ENCODE measurements around the gene ZC3HAV1L.
"Not testable (repeated sequence)": the region's sequence is repeated elsewhere in the genome, so short reads cannot be mapped to it uniquely, and the experiment has no call there.

ZC3HAV1L gene

DNA sequence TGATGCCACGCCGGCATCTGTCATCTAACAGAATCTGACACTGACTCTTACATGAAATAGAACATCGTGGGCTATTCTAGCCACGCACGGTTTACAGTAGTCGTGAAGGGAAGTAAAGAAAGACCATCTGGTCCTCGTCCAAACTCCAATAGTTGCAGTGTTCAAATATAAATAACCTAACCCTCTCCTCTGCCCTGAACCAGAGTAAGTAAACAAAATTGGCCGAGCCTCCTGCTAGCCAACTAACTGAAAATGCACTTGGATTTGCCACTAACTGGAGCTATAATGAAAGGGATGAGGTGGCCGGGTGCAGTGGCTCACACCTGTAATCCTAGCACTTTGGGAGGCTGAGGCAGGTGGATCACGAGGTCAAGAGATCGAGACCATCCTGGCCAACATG is 29.5 kb upstream of the ZC3HAV1L start:
- Mint-ChIP-seq H3K9me3 (no peaks in the 10 kb centered on the region), H3K4me3 (no peak overlapping the region), H3K4me1 (ENCODE audit: low read depth) (peaks cover 71% of the 10 kb centered on the region), H3K27me3 (ENCODE audit: low read depth) (no peaks in the 10 kb centered on the region), H3K36me3 (ENCODE audit: low read depth) (peaks cover 77% of the 10 kb centered on the region), H3K27ac (peak overlapping the region; percentile 69)

DNA sequence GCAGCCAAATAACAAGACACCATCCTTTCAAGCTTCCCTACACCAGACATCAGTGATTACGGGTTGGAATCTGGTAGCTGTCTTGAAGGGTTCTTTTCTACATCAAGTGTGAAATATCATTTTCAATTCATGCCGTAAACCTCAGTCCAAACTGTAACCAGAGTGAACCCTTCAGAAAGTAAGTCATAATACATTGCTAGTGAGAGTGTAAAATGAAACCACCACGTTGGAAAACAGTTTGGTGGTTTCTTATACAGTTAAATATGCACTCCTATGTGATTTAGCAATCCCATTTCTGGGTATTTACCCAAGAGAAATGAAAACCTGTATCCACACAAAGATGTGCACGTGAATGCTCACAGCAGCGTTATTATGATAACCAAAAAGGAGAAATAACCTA is 25.6 kb upstream of the ZC3HAV1L start:
- peaks cover 59% of the 10 kb centered on the region for H3K36me3 Mint-ChIP-seq (ENCODE audit: low read depth)
- peak overlapping the region; percentile 76 for H3K27ac Mint-ChIP-seq
- no peak overlapping the region for H3K4me3 Mint-ChIP-seq
- H3K4me1 Mint-ChIP-seq (ENCODE audit: low read depth): peaks cover 55% of the 10 kb centered on the region
- no peaks in the 10 kb centered on the region for H3K27me3 Mint-ChIP-seq (ENCODE audit: low read depth)
- no peaks in the 10 kb centered on the region for H3K9me3 Mint-ChIP-seq

DNA sequence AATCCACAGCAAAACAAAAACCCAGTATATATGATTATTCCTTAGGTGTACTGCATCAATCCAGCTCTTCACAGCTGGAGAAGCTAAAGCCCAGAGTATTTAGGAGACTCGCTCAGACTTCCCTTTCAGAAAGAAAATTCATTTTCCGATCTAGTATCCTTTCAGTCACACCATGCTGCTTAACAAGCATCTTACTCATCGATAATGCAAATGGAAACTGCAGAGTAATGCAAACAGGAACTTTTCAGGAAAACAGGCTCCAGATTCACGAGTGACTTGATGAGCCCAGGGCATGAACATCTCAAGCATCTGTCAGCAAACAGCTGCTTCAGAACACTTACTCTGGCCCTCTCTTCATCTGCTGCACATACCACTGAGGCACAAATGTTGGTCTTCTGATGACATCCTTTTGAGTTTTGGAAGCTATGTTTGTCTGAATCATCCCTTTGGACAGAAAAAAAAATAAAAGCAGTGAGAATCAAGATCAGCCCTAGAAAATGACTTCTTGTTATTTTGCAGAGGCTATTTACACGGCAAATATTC is 24.9 kb upstream of the ZC3HAV1L start:
- no peaks in the 10 kb centered on the region for H3K9me3 Mint-ChIP-seq
- peaks cover 58% of the 10 kb centered on the region for H3K36me3 Mint-ChIP-seq (ENCODE audit: low read depth)
- H3K27ac Mint-ChIP-seq: peak overlapping the region; percentile 76
- H3K27me3 Mint-ChIP-seq (ENCODE audit: low read depth): no peaks in the 10 kb centered on the region
- peaks cover 54% of the 10 kb centered on the region for H3K4me1 Mint-ChIP-seq (ENCODE audit: low read depth)
- no peak overlapping the region for H3K4me3 Mint-ChIP-seq

DNA sequence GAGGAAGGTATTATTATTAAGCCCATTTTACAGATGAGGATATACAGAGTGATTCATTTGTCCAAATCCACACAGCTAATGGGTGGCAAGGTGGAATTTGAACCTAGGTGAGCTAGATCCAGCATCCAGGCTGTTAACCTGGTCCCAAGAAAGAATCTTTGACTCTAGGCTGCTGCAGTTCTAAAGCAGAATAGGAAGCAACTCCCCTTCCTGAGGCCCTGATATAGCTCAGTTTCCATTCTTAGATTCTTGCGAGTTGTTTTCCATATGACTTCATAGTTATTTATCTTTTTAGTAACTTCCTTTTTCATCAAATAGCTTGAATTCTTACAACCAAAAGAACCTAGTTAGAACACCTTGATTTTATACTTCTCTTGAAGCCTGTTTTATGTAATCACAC is 24.1 kb upstream of the ZC3HAV1L start:
- Mint-ChIP-seq H3K27me3 (ENCODE audit: low read depth) (no peaks in the 10 kb centered on the region), H3K36me3 (ENCODE audit: low read depth) (peaks cover 53% of the 10 kb centered on the region), H3K4me3 (no peak overlapping the region), H3K4me1 (ENCODE audit: low read depth) (peaks cover 46% of the 10 kb centered on the region), H3K9me3 (no peaks in the 10 kb centered on the region), H3K27ac (peak overlapping the region; percentile 76)

DNA sequence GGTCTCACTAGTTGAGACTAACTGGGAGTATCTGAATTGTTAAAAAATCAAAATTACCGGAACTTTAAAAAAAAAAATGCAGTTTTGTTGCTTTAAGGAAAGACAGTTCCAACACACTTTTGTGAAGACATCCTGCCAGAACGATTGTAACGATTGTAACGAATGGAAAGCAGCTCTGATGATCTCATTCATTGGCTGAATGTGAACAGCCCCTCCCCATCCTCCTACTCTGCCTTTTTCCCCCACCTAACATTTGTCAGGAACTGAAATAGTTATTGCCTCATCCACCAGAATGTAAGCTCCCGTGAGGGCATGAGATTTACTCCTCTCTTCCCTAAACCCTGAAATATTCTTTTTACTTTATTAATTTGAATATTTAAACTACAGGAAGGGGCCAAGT is 23.1 kb upstream of the ZC3HAV1L start:
- no peak overlapping the region for H3K4me3 Mint-ChIP-seq
- H3K9me3 Mint-ChIP-seq: no peaks in the 10 kb centered on the region
- H3K4me1 Mint-ChIP-seq (ENCODE audit: low read depth): peaks cover 40% of the 10 kb centered on the region
- H3K27ac Mint-ChIP-seq: no peak overlapping the region
- no peaks in the 10 kb centered on the region for H3K27me3 Mint-ChIP-seq (ENCODE audit: low read depth)
- peaks cover 50% of the 10 kb centered on the region for H3K36me3 Mint-ChIP-seq (ENCODE audit: low read depth)

DNA sequence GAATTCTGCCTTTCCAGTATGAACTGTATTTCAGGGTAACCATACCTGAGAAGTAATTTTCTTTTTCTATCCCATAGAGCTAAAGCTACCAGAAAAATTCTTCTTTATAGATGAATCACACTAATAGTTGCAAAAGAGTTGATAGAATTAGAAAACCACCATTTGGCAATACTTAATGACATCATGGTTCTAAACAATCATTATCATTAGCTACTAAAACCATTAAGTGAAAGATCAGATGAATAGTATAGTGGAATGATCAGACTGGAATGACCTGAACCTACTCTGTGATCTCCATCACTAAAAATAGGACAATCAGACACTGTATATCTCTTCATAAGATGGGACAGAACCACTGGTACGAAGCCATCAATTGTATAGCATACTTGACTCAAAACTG is 19.8 kb upstream of the ZC3HAV1L start:
- no peak overlapping the region for H3K4me3 Mint-ChIP-seq
- H3K27ac Mint-ChIP-seq: peak overlapping the region; percentile 39
- no peaks in the 10 kb centered on the region for H3K9me3 Mint-ChIP-seq
- H3K36me3 Mint-ChIP-seq (ENCODE audit: low read depth): peaks cover 42% of the 10 kb centered on the region
- peaks cover 26% of the 10 kb centered on the region for H3K4me1 Mint-ChIP-seq (ENCODE audit: low read depth)
- H3K27me3 Mint-ChIP-seq (ENCODE audit: low read depth): no peaks in the 10 kb centered on the region

DNA sequence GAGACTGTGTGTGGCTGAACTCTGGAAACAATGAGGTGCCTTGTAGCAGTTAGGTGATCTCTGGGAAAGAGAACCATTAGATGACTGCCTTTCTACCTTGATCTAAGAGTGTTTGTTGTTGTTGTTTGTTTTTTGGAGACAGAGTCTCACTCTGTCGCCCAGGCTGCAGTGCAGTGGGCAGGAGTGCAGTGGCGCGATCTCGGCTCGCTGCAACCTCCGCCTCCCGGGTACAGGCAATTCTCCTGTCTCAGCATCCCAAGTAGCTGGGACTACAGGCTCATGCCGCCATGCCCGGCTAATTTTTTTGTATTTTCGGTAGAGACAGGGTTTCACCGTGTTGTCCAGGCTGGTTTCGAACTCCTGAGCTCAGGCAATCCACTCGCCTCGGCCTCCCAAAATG is 18.8 kb upstream of the ZC3HAV1L start:
- H3K27ac Mint-ChIP-seq; H3K9me3 Mint-ChIP-seq; H3K27me3 Mint-ChIP-seq (ENCODE audit: low read depth); H3K4me3 Mint-ChIP-seq: not testable (repeated sequence)
- Mint-ChIP-seq H3K36me3 (ENCODE audit: low read depth) (peaks cover 45% of the 10 kb centered on the region), H3K4me1 (ENCODE audit: low read depth) (peaks cover 20% of the 10 kb centered on the region)

DNA sequence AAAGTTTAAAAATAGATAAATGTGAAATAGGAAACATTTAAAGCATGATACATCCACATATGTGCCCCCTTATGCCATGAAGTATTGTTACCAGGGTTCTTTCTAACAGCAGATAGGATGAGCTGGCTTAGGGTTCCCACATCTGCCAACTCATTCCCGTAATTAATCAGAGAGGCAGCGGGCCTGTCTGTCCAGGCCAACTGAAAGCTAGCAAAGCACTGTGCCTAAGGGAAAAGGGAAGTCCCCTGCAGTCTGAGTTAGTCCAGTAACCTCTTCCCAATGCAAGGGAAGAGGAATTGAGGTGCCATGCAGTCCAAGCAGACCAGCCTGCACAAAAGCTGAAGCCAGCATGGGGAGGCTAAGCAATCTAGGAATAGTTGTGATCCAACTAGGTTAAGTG is 18.3 kb upstream of the ZC3HAV1L start:
- Mint-ChIP-seq H3K36me3 (ENCODE audit: low read depth) (peaks cover 51% of the 10 kb centered on the region), H3K27me3 (ENCODE audit: low read depth) (no peaks in the 10 kb centered on the region), H3K4me3 (no peak overlapping the region), H3K9me3 (no peaks in the 10 kb centered on the region), H3K27ac (peak overlapping the region; percentile 15), H3K4me1 (ENCODE audit: low read depth) (peaks cover 25% of the 10 kb centered on the region)

DNA sequence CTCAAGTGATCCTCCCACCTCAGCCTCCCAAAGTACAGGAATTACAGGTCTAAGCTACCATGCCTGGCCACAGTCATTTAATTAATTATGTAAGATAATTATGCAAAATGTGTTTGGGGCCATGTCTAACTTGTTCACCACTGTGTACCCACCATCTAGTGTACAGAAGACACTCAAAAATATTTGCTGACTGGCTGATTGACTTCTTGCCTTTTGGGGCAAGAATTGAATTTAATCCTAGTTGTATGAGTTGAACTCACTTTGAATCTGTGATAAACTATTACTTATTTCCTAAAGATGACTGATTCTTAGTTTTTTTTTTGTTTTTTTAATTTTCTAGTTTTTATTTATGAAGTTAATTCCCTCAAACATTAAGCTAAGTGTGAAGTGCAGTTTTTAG is 15.8 kb upstream of the ZC3HAV1L start:
- H3K4me1 Mint-ChIP-seq (ENCODE audit: low read depth): peaks cover 38% of the 10 kb centered on the region
- H3K9me3 Mint-ChIP-seq: no peaks in the 10 kb centered on the region
- H3K4me3 Mint-ChIP-seq: no peak overlapping the region
- peaks cover 61% of the 10 kb centered on the region for H3K36me3 Mint-ChIP-seq (ENCODE audit: low read depth)
- H3K27ac Mint-ChIP-seq: no peak overlapping the region
- H3K27me3 Mint-ChIP-seq (ENCODE audit: low read depth): no peaks in the 10 kb centered on the region

DNA sequence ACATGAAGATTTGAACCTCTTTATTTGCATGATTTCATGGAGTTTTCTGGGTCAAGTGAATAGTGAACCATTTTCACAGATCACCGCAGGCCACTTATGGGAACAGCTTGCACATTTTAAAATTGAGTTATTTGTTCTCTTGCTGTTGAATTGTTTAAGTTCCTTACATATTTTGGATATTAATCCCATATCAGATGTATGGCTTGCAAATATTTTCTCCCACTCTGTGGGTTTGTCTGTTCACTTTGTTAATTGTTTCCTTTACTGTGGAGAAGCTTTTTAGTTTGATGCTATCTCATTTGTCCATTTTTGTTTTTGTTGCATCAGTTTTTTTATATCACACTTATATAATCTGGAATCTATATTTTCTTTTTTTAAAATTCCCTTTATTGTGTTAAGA is 14.1 kb upstream of the ZC3HAV1L start:
- Mint-ChIP-seq H3K4me3 (no peak overlapping the region), H3K27me3 (ENCODE audit: low read depth) (no peaks in the 10 kb centered on the region), H3K9me3 (no peaks in the 10 kb centered on the region), H3K4me1 (ENCODE audit: low read depth) (peaks cover 47% of the 10 kb centered on the region), H3K27ac (peak overlapping the region; percentile 7), H3K36me3 (ENCODE audit: low read depth) (peaks cover 71% of the 10 kb centered on the region)

DNA sequence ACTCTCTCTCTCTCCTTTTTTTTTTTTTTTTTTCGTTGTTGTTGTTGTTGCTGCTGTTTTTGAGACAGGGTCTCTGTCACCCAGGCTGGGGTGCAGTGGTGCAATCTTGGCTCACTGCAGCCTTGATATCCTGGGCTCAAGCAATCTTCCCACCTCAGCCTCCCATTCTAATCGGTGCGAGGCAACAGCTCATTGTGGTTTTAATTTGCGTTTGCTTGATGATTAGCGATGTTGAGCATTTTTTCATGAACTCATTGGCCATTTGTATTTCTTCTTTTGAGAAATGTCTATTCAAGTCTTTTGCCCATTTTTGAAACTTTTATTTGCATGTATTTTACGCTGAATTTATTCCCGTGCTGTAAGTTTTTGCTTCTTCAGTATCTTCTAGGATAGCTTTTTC is 13.3 kb upstream of the ZC3HAV1L start:
- Mint-ChIP-seq H3K9me3 (no peaks in the 10 kb centered on the region), H3K36me3 (ENCODE audit: low read depth) (peaks cover 73% of the 10 kb centered on the region), H3K4me3 (peak overlapping the region; percentile 32)

DNA sequence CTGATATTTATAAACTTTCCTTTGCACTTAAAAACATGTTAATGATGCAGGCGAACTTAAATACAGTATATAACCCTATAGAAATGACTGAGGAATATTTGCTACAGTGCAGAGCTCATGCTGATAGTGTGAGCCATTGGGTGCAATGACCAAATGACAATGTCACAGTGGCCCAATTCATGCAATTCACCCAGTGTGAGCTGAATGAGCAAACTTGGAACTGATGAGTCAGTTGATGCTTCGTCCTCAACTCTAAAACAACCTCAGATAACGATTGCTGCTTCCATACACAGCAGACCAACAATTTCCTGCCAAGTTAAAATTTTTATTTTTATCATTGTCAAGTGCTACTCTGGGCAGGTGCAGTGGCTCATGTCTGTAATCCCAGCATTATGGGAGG is 12.1 kb upstream of the ZC3HAV1L start:
- Mint-ChIP-seq H3K27ac (peak overlapping the region; percentile 52), H3K27me3 (ENCODE audit: low read depth) (no peaks in the 10 kb centered on the region), H3K36me3 (ENCODE audit: low read depth) (peaks cover 73% of the 10 kb centered on the region), H3K4me3 (no peak overlapping the region), H3K9me3 (no peaks in the 10 kb centered on the region), H3K4me1 (ENCODE audit: low read depth) (peaks cover 54% of the 10 kb centered on the region)

More for the DNA sequence above, 13.3 kb upstream of the ZC3HAV1L start:
- Mint-ChIP-seq H3K27me3 (ENCODE audit: low read depth) (no peaks in the 10 kb centered on the region), H3K4me1 (ENCODE audit: low read depth) (peaks cover 50% of the 10 kb centered on the region), H3K27ac (peak overlapping the region; percentile 70)

DNA sequence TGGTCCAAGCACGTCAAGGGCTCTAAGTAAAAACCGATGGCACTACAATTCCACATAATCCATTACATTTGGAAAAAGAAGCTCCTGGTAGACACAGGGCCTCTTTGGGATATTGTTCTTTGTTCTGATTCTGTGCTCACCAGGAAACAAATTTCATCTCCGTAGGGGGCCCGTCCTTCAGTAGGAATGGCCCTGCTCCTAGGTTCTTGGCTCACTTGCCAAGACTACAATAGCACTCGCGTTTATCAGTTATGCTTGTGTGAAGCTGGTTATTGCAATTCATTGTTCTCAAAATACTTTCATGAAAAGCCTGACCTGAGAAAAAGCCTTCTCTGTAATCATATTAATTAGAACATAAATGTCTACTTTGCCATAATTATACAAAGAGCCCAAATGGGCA is 10.3 kb upstream of the ZC3HAV1L start:
- H3K27me3 Mint-ChIP-seq (ENCODE audit: low read depth): no peaks in the 10 kb centered on the region
- peak overlapping the region; percentile 45 for H3K4me3 Mint-ChIP-seq
- peak overlapping the region; percentile 77 for H3K27ac Mint-ChIP-seq
- H3K9me3 Mint-ChIP-seq: no peaks in the 10 kb centered on the region
- peaks cover 61% of the 10 kb centered on the region for H3K4me1 Mint-ChIP-seq (ENCODE audit: low read depth)
- peaks cover 80% of the 10 kb centered on the region for H3K36me3 Mint-ChIP-seq (ENCODE audit: low read depth)

DNA sequence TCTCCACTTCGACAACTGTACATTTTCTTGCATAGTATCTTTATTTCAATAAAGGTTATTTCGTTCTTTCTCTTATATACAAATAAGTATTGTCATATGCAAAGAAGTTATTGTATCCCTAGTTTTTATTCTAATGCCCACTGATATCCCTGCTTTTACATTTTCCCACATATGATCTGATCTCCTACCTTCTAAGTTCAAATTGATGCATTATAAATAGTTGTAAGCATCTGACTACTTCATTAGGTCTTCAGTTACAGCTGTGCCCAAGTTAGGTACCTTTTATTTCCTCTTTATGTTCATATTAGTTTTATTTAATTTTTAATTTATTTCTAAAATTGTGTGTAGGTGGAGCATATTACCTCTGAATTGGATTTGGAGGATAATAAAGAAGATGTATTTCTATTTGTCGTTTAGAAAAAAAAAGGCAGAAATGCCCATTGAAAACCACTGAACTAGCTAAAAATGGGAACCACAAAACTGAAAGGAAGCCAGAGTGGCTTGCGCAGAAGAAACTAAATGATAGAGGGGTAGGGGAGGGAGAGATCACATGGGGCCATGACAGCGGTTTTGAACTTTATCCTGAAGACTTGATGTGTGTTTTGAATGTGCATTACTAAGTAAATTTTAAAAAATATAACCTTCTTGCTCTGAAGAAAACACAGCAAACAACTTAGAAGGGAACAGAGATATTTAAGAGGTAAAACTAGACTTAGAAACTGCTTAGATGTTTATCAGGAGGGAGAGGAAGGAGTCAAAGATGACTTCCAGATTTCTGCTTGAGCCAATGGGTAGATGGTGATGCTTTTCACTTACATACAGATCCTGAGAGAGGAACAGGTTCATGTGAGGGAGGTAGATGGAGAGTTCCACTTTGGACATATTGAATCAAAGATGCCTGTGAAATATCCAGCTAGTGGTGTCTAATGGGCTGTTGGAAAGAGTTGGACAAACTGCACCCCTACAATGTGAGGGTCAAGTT is 9.3 kb upstream of the ZC3HAV1L start:
- Mint-ChIP-seq H3K4me3 (peak overlapping the region; percentile 78), H3K9me3 (no peaks in the 10 kb centered on the region), H3K36me3 (ENCODE audit: low read depth) (peaks cover 74% of the 10 kb centered on the region), H3K27ac (peak overlapping the region; percentile 90), H3K4me1 (ENCODE audit: low read depth) (peaks cover 66% of the 10 kb centered on the region), H3K27me3 (ENCODE audit: low read depth) (no peaks in the 10 kb centered on the region)
